ENCODE measurements around the gene TOMM5. TPM values are rescaled to one million over a fixed set of nuclear protein-coding genes. Genes with fewer than 3 reads are reported as not detected.

The TOMM5 gene
- polyA plus RNA-seq, 2 of the 4 experiments (the other 2 are of a cell fraction): 338 to 339 TPM

DNA sequence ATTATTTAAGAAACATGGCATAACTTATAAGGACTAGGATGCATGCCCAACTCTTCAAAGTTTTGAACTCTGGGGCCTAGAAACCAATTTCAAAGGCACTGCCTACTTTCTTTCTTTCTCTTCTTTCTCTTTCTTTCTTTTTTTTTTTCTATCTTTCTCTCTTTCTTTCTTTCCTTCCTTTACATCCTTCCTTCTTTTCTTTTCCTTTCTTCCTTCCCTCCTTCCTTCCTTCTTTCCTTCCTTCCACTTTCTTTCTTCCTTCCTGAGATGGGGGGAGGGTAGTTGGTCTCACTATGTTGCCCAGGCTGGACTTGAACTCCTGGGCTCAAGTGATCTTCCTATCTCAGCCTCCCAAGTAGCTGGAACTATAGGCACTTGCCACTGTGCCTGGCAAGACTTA, 15.9 kb upstream of the TOMM5 start:
- ATAC-seq (no peak), DNase-seq (ENCODE audit: low read depth in 1 of 2, low spot score in 1 of 2) (no peak), FAIRE-seq (no peak)
- Histone ChIP-seq H3K9me3 (no peaks in the 10 kb centered on the region), H3K27ac (no peak overlapping the region), H3K4me2 (no peak overlapping the region), H3K4me3 (no peak overlapping the region), H3K4me1 (no peaks in the 10 kb centered on the region; the same call in 2 of the 3 replicates)
- TF ChIP-seq CHD4 (IDR thresholded peaks at IDR 0.05; ENCODE audit: borderline replicate concordance) (no peak), RFX5 (IDR thresholded peaks at IDR 0.05) (no peak), TP53 (CRISPR knock-in tag; IDR thresholded peaks at IDR 0.05) (no peak), ESRRA (IDR thresholded peaks at IDR 0.05; ENCODE audit: borderline replicate concordance, low read length) (no peak), HOXB5 (CRISPR knock-in tag; IDR thresholded peaks at IDR 0.05) (no peak)
- TF ChIP-seq, protein P1, sequence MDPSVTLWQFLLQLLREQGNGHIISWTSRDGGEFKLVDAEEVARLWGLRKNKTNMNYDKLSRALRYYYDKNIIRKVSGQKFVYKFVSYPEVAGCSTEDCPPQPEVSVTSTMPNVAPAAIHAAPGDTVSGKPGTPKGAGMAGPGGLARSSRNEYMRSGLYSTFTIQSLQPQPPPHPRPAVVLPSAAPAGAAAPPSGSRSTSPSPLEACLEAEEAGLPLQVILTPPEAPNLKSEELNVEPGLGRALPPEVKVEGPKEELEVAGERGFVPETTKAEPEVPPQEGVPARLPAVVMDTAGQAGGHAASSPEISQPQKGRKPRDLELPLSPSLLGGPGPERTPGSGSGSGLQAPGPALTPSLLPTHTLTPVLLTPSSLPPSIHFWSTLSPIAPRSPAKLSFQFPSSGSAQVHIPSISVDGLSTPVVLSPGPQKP (IDR thresholded peaks at IDR 0.05; ENCODE audit: low read depth, low read length): no peak
- CTCF ChIA-PET: interaction anchor here (1.2 kb wide), 1 partner anchor 13 kb away, joined by 6 read pairs; no protein-coding TSS in a partner anchor
- POLR2A ChIA-PET: no interaction called here

DNA sequence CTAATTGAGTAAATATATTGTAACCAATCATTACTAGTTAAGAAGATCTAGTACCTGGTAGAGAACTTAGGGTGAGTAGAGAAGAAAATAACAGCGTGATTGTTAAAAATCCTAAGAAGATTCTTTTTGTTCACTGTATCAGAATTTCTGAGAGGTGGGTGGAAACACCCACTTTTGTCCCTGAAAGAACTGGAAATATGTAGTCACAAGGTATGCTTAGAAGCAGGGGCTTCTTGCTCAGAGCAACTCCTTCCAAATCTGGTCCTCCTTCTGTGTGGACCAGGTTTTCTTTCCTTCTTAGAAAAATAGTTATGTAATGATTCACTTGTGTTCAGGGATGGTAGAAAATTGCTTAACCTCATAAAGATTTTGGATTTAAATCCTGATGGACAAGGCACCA, 11.9 kb upstream of the TOMM5 start:
- CTCF ChIA-PET: no interaction called here
- FAIRE-seq: no peak
- WGBS (ENCODE audit: missing lambda C conversion rate): 36% methylated on average over 1 of the region's 1 CpG

DNA sequence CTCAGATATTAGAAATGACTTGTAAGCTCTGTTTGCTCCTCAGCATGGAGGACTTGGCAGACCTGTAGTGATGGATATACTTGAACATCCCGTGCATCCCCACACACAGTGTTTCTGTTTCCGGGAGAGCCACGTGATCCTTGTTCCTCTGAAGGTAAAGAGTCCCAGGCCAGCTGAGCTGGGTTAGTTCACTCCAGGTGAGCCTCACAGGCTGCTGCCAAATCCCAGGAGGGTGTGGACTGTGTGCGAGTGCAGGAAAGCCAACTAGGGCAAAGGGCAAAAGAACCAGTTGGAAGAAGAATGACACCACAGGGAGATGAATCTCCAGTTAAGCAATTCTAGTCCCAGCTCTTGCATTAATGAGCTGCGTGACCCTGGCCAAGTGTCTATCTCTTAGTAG, 10.4 kb upstream of the TOMM5 start:
- POLR2A ChIA-PET: no interaction called here
- Histone ChIP-seq H3K4me1 (peaks cover 8% of the 10 kb centered on the region; the same call in 1 of the 3 replicates), H3K9me3 (no peaks in the 10 kb centered on the region), H3K4me3 (no peak overlapping the region), H3K4me2 (peak overlapping the region; percentile 35; the same call in 2 of the 3 replicates), H3K27ac (no peak overlapping the region)
- FAIRE-seq (no peak), ATAC-seq (peak; percentile 53 to 59; a peak in 5 of 6 replicates), DNase-seq (ENCODE audit: low read depth in 1 of 2, low spot score in 1 of 2) (peak in 1 of 2 experiments; percentile 16)
- CTCF ChIA-PET: interaction anchor here (1.7 kb wide), 1 partner anchor 12 kb away, joined by 3 read pairs; no protein-coding TSS in a partner anchor
- TF ChIP-seq, protein P2, sequence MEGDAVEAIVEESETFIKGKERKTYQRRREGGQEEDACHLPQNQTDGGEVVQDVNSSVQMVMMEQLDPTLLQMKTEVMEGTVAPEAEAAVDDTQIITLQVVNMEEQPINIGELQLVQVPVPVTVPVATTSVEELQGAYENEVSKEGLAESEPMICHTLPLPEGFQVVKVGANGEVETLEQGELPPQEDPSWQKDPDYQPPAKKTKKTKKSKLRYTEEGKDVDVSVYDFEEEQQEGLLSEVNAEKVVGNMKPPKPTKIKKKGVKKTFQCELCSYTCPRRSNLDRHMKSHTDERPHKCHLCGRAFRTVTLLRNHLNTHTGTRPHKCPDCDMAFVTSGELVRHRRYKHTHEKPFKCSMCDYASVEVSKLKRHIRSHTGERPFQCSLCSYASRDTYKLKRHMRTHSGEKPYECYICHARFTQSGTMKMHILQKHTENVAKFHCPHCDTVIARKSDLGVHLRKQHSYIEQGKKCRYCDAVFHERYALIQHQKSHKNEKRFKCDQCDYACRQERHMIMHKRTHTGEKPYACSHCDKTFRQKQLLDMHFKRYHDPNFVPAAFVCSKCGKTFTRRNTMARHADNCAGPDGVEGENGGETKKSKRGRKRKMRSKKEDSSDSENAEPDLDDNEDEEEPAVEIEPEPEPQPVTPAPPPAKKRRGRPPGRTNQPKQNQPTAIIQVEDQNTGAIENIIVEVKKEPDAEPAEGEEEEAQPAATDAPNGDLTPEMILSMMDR (IDR thresholded peaks at IDR 0.05): no peak
- no peak for TF ChIP-seq HOXB13 (CRISPR knock-in tag; IDR thresholded peaks at IDR 0.05; ENCODE audit: low read depth)
- no peak for TF ChIP-seq CBX2 (IDR thresholded peaks at IDR 0.05; ENCODE audit: borderline replicate concordance, low read depth)
- no peak for TF ChIP-seq KDM1A (IDR thresholded peaks at IDR 0.05; ENCODE audit: low read depth)
- TF ChIP-seq ZFP36 (IDR thresholded peaks at IDR 0.05; ENCODE audit: borderline replicate concordance, partially characterized antibody): no peak
- no peak for TF ChIP-seq POLR2AphosphoS2 (conservative IDR thresholded peaks at IDR 0.05; ENCODE audit: low read length)
- TF ChIP-seq CEBPB (IDR thresholded peaks at IDR 0.05): no peak
- TF ChIP-seq NPAS2 (CRISPR knock-in tag; IDR thresholded peaks at IDR 0.05; ENCODE audit: borderline replicate concordance): no peak
- 13% methylated on average over 5 of the region's 5 CpGs for WGBS (ENCODE audit: missing lambda C conversion rate)

More for the DNA sequence above, 11.9 kb upstream of the TOMM5 start:
- Histone ChIP-seq H3K4me2 (no peak overlapping the region), H3K9me3 (no peaks in the 10 kb centered on the region), H3K27ac (no peak overlapping the region), H3K4me1 (peaks cover 8% of the 10 kb centered on the region; the same call in 1 of the 3 replicates), H3K4me3 (no peak overlapping the region)
- DNase-seq (ENCODE audit: low read depth in 1 of 2, low spot score in 1 of 2) (no peak), ATAC-seq (no peak)
- TF ChIP-seq KDM5A (IDR thresholded peaks at IDR 0.05): no peak
- TF ChIP-seq, protein P3, sequence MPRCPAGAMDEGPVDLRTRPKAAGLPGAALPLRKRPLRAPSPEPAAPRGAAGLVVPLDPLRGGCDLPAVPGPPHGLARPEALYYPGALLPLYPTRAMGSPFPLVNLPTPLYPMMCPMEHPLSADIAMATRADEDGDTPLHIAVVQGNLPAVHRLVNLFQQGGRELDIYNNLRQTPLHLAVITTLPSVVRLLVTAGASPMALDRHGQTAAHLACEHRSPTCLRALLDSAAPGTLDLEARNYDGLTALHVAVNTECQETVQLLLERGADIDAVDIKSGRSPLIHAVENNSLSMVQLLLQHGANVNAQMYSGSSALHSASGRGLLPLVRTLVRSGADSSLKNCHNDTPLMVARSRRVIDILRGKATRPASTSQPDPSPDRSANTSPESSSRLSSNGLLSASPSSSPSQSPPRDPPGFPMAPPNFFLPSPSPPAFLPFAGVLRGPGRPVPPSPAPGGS (IDR thresholded peaks at IDR 0.05): no peak
- TF ChIP-seq EHMT2 (IDR thresholded peaks at IDR 0.05; ENCODE audit: low read depth): no peak
- TF ChIP-seq, protein P4, sequence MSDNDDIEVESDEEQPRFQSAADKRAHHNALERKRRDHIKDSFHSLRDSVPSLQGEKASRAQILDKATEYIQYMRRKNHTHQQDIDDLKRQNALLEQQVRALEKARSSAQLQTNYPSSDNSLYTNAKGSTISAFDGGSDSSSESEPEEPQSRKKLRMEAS (IDR thresholded peaks at IDR 0.05): no peak
- no peak for TF ChIP-seq RCOR1 (IDR thresholded peaks at IDR 0.05; ENCODE audit: low read depth, low read length)
- TF ChIP-seq, protein P5, sequence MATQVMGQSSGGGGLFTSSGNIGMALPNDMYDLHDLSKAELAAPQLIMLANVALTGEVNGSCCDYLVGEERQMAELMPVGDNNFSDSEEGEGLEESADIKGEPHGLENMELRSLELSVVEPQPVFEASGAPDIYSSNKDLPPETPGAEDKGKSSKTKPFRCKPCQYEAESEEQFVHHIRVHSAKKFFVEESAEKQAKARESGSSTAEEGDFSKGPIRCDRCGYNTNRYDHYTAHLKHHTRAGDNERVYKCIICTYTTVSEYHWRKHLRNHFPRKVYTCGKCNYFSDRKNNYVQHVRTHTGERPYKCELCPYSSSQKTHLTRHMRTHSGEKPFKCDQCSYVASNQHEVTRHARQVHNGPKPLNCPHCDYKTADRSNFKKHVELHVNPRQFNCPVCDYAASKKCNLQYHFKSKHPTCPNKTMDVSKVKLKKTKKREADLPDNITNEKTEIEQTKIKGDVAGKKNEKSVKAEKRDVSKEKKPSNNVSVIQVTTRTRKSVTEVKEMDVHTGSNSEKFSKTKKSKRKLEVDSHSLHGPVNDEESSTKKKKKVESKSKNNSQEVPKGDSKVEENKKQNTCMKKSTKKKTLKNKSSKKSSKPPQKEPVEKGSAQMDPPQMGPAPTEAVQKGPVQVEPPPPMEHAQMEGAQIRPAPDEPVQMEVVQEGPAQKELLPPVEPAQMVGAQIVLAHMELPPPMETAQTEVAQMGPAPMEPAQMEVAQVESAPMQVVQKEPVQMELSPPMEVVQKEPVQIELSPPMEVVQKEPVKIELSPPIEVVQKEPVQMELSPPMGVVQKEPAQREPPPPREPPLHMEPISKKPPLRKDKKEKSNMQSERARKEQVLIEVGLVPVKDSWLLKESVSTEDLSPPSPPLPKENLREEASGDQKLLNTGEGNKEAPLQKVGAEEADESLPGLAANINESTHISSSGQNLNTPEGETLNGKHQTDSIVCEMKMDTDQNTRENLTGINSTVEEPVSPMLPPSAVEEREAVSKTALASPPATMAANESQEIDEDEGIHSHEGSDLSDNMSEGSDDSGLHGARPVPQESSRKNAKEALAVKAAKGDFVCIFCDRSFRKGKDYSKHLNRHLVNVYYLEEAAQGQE (IDR thresholded peaks at IDR 0.05): no peak
- TF ChIP-seq NR3C1 (IDR thresholded peaks at IDR 0.05): no peak
- TF ChIP-seq CEBPB (IDR thresholded peaks at IDR 0.05): no peak
- TF ChIP-seq CHD4 (IDR thresholded peaks at IDR 0.05; ENCODE audit: borderline replicate concordance): no peak
- TF ChIP-seq FOSL2 (IDR thresholded peaks at IDR 0.05): no peak
- TF ChIP-seq FOSL2 (CRISPR knock-in tag; IDR thresholded peaks at IDR 0.05): no peak
- TF ChIP-seq RAD21 (conservative IDR thresholded peaks at IDR 0.05 in 1 of 2, IDR thresholded peaks at IDR 0.05 in 1 of 2): no peak
- TF ChIP-seq NPAS2 (CRISPR knock-in tag; IDR thresholded peaks at IDR 0.05; ENCODE audit: borderline replicate concordance): no peak
- no peak for TF ChIP-seq POLR2A (IDR thresholded peaks at IDR 0.05; ENCODE audit: low read length)
- POLR2A ChIA-PET: no interaction called here

Data from A549 (cell line).